ENCODE data around the gene IGFL2. TPM values are rescaled to one million over a fixed set of nuclear protein-coding genes. Genes with fewer than 3 reads are reported as not detected.

Gene IGFL2
- total and polyA plus RNA-seq, 2 experiments from 2014 or later = not detected

GRCh38 chr19:46198756-46199155 lies 50.7 kb downstream of the IGFL2 start:
- Histone ChIP-seq H3K4me1 (ENCODE audit: insufficient read depth) (no peaks in the 10 kb centered on the region), H3K9me2 (ENCODE audit: insufficient read depth) (no peaks in the 10 kb centered on the region), H3K79me2 (ENCODE audit: insufficient read depth) (no peaks in the 10 kb centered on the region), H3K27me3 (replicated peaks; ENCODE audit: insufficient read depth) (peaks cover 64% of the 10 kb centered on the region), H3K27ac (no peak overlapping the region), H3K4me2 (ENCODE audit: unreplicated experiment) (no peak overlapping the region), H3K9ac (no peak overlapping the region), H3K4me3 (no peak overlapping the region), H3K9me3 (ENCODE audit: low read depth) (no peaks in the 10 kb centered on the region), H4K20me1 (ENCODE audit: insufficient read depth) (no peaks in the 10 kb centered on the region), H3F3A (ENCODE audit: insufficient read depth) (no peaks in the 10 kb centered on the region), H2AFZ (no peak overlapping the region), H3K36me3 (ENCODE audit: low read depth) (no peaks in the 10 kb centered on the region)
- 61 to 77% methylated on average over 3 of the region's 3 CpGs for WGBS, 2 experiments (ENCODE audit: low coverage in 1 of 2, low lambda C conversion rate in 2 of 2, missing lambda C conversion rate in 2 of 2)
- no peak for DNase-seq
- TF ChIP-seq EZH2phosphoT487 (IDR thresholded peaks at IDR 0.05; ENCODE audit: insufficient read depth, low read depth) (no peak), EZH2 (IDR thresholded peaks at IDR 0.05; ENCODE audit: insufficient read depth, poor library complexity, severe bottlenecking) (no peak)
- in situ Hi-C loops (cut with MboI) = no loop called here

- DNase-seq = peak; percentile 36
- in situ Hi-C loops (cut with MboI) = no loop called here
- H3K79me2 ChIP-seq (ENCODE audit: insufficient read depth) = no peaks in the 10 kb centered on the region
- no peaks in the 10 kb centered on the region for H3K9me2 ChIP-seq (ENCODE audit: insufficient read depth)
- no peak overlapping the region for H3K9ac ChIP-seq
- H4K20me1 ChIP-seq (ENCODE audit: insufficient read depth) = no peaks in the 10 kb centered on the region
- H3K4me1 ChIP-seq (ENCODE audit: insufficient read depth) = 0 out of 2 replicates have a peak, but pooled peaks cover 3% of the 10 kb centered on the region
- H3F3A ChIP-seq (ENCODE audit: insufficient read depth) = no peaks in the 10 kb centered on the region
- no peaks in the 10 kb centered on the region for H3K9me3 ChIP-seq (ENCODE audit: low read depth)
- H3K27me3 ChIP-seq (replicated peaks; ENCODE audit: insufficient read depth) = peaks cover 65% of the 10 kb centered on the region
- H3K4me3 ChIP-seq = no peak overlapping the region
- H2AFZ ChIP-seq = no peak overlapping the region
- WGBS, 2 experiments (ENCODE audit: low coverage in 1 of 2, low lambda C conversion rate in 2 of 2, missing lambda C conversion rate in 2 of 2) = 10 to 15% methylated on average over 16 of the region's 16 CpGs
- TF ChIP-seq EZH2 (IDR thresholded peaks at IDR 0.05; ENCODE audit: insufficient read depth, poor library complexity, severe bottlenecking) = no peak
- TF ChIP-seq EZH2phosphoT487 (IDR thresholded peaks at IDR 0.05; ENCODE audit: insufficient read depth, low read depth) = no peak
- H3K27ac ChIP-seq = no peak overlapping the region
- no peaks in the 10 kb centered on the region for H3K36me3 ChIP-seq (ENCODE audit: low read depth)
- H3K4me2 ChIP-seq (ENCODE audit: unreplicated experiment) = no peak overlapping the region
Observed at GRCh38 chr19:46201454-46202310, 53.6 kb downstream of the IGFL2 start.

GRCh38 chr19:46202426-46202825 lies 54.4 kb downstream of the IGFL2 start:
- DNase-seq = no peak
- Histone ChIP-seq H3F3A (ENCODE audit: insufficient read depth) (no peaks in the 10 kb centered on the region), H4K20me1 (ENCODE audit: insufficient read depth) (no peaks in the 10 kb centered on the region), H3K27ac (no peak overlapping the region), H3K9me2 (ENCODE audit: insufficient read depth) (no peaks in the 10 kb centered on the region), H3K9me3 (ENCODE audit: low read depth) (no peaks in the 10 kb centered on the region), H3K36me3 (ENCODE audit: low read depth) (no peaks in the 10 kb centered on the region), H3K4me2 (ENCODE audit: unreplicated experiment) (no peak overlapping the region), H3K9ac (no peak overlapping the region), H2AFZ (no peak overlapping the region), H3K27me3 (replicated peaks; ENCODE audit: insufficient read depth) (peaks cover 71% of the 10 kb centered on the region), H3K79me2 (ENCODE audit: insufficient read depth) (no peaks in the 10 kb centered on the region), H3K4me1 (ENCODE audit: insufficient read depth) (0 out of 2 replicates have a peak, but pooled peaks cover 3% of the 10 kb centered on the region), H3K4me3 (no peak overlapping the region)
- no peak for TF ChIP-seq EZH2 (IDR thresholded peaks at IDR 0.05; ENCODE audit: insufficient read depth, poor library complexity, severe bottlenecking)
- TF ChIP-seq EZH2phosphoT487 (IDR thresholded peaks at IDR 0.05; ENCODE audit: insufficient read depth, low read depth) = no peak
- in situ Hi-C loops (cut with MboI) = no loop called here
- 38 to 41% methylated on average over 4 of the region's 4 CpGs for WGBS, 2 experiments (ENCODE audit: low coverage in 1 of 2, low lambda C conversion rate in 2 of 2, missing lambda C conversion rate in 2 of 2)

GRCh38 chr19:46202872-46203860 lies 55.1 kb downstream of the IGFL2 start:
- Histone ChIP-seq H3K27ac (no peak overlapping the region), H3K27me3 (replicated peaks; ENCODE audit: insufficient read depth) (peaks cover 72% of the 10 kb centered on the region), H3K9me2 (ENCODE audit: insufficient read depth) (no peaks in the 10 kb centered on the region), H3K9me3 (ENCODE audit: low read depth) (no peaks in the 10 kb centered on the region), H3F3A (ENCODE audit: insufficient read depth) (no peaks in the 10 kb centered on the region), H3K4me2 (ENCODE audit: unreplicated experiment) (no peak overlapping the region), H3K4me3 (no peak overlapping the region), H3K79me2 (ENCODE audit: insufficient read depth) (no peaks in the 10 kb centered on the region), H4K20me1 (ENCODE audit: insufficient read depth) (no peaks in the 10 kb centered on the region), H3K36me3 (ENCODE audit: low read depth) (no peaks in the 10 kb centered on the region), H3K9ac (no peak overlapping the region), H3K4me1 (ENCODE audit: insufficient read depth) (0 out of 2 replicates have a peak, but pooled peaks cover 3% of the 10 kb centered on the region), H2AFZ (no peak overlapping the region)
- DNase-seq = no peak
- in situ Hi-C loops (cut with MboI) = no loop called here
- TF ChIP-seq EZH2 (IDR thresholded peaks at IDR 0.05; ENCODE audit: insufficient read depth, poor library complexity, severe bottlenecking) (no peak), EZH2phosphoT487 (IDR thresholded peaks at IDR 0.05; ENCODE audit: insufficient read depth, low read depth) (no peak)
- WGBS, 2 experiments (ENCODE audit: low coverage in 1 of 2, low lambda C conversion rate in 2 of 2, missing lambda C conversion rate in 2 of 2) = 64 to 76% methylated on average over 8 of the region's 8 CpGs
